ENCODE measurements around the gene PRDM16.

Gene PRDM16

GRCh38 chr1:3111348-3112021 lies 42.5 kb downstream of the PRDM16 start:
- DNase-seq, result no peak

GRCh38 chr1:3112526-3112925 lies 43.5 kb downstream of the PRDM16 start:
- no peak for DNase-seq

DNA sequence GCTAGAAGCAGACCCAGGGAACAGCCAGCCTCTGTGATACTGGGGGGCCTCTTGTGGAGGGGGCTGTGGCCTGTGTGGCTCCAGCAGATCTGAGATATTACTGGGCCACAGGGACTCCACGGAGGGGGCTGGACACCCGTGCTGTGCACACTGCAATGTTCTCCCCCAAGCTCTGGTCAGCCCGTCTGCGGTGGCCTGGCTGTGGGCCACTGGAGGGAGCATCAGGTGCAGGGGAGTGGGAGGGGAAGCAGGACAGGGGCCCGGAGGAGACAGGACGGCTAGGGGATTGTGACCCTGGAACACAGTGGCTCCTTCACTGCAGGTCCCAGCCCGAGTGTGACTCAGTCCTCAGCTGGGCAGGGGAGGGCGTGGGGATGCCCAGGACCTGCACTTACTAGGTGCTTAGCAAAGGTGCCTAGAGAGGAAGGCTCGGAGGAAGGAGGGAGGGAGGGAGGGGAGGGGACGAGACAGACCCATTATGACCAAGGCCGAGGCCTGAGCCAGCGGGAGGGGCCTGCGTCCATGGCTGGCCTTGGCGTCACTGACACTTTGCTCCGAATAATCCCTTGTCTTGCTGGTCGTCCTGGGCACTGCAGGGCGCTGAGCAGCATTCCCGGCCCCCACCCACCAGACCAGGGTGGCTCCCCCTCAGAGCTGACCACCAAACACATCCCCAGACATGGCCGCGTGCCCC lies 44.2 kb downstream of the PRDM16 start:
- DNase-seq, result no peak

DNA sequence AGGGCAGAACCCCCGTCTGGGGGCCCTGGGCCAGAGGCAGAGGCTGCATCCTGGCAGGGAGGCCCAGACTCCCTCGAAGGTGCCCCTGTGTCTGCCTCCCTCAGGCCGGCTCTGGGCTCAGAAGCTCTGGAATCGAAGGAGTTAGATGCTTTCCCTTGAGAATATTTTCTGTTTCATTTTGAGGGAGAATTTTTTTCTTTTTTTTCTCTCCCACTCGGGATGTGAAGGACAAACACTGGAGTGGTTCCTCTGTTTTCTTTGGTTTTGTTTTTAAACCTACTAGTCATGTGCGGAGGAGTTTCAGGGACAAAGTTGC lies 44.7 kb downstream of the PRDM16 start:
- no peak for DNase-seq

DNA sequence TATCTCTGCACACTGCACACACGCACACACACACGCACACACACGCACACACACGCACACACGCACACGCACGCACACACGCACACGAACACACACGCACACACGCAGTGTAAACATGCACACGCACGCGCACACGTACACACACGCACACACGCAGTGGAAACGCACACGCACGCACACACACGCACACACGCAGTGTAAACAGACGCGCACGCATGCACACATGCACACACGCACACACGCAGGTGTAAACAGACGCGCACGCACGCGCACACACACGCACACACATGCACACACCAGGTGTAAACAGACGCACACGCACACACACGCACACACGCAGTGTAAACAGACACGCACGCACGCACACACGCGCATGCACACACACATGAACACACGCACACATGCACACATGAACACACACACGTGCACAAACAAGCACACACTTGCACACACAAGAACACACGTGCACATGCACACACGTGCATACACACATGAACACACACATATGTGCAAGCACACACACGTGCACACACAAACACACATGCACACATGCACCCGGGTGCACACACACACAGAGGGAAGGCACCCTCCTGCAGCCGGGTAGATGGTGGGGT lies 45.2 kb downstream of the PRDM16 start:
- no peak for DNase-seq

DNA sequence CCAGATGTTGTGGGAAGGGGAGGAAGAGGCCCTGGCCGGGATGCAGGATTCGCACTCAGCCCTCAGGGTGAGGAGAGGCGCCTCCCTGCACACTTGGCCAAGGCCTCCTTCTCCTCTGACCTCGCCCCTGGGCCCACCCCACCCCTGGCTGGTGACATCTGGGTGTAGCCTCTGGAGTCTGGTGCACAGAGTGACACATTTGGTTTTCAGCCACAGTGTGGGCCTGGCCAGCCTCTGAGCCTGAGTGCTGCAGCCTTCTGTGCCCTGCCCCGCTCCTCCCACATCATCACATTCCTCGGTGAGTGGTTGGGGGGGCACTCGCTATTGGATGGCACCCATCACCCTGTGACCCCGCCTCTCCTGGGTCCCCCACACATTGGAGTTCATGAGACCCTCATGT lies 45.8 kb downstream of the PRDM16 start:
- DNase-seq, result no peak

- DNase-seq, result no peak
Measured at GRCh38 chr1:3115275-3116149, 46.5 kb downstream of the PRDM16 start.

DNA sequence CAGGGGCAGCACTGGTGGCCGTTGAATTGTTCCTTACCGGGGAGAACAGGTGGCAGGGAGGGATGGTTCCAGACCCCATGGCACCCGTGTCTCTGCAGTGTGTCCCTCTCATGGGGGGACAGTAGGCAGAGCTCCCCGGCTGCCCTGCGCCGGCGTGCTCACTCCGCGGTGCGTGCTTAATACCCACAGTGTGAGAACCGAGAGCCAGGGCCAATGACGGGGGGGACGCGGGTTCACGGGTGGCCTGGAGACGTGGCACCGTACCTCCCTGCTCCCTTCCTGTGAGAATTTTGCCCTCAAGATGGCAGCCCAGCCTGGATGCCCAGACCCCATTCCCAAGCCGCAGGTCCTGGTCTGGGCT lies 47.1 kb downstream of the PRDM16 start:
- no peak for DNase-seq

- DNase-seq, result no peak
Measured at GRCh38 chr1:3116560-3116959, 47.6 kb downstream of the PRDM16 start.

DNA sequence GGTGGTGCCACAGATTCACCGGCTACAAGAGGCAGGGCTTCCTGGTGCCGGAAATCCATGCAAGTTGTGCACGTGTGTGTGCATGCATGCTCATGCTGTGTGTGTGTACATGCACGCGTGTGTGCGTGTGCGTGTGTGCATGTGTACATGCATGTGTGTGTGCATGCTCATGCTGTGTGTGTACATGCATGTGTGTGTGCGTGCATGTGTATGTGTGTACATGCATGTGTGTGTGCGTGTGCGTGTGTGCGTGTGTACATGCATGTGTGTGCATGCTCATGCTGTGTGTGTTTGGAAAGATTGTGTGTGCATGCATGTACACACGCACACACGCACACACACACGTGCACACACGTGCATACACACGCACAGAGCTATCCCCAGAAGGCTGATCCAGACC lies 48.9 kb downstream of the PRDM16 start:
- no peak for DNase-seq

DNA sequence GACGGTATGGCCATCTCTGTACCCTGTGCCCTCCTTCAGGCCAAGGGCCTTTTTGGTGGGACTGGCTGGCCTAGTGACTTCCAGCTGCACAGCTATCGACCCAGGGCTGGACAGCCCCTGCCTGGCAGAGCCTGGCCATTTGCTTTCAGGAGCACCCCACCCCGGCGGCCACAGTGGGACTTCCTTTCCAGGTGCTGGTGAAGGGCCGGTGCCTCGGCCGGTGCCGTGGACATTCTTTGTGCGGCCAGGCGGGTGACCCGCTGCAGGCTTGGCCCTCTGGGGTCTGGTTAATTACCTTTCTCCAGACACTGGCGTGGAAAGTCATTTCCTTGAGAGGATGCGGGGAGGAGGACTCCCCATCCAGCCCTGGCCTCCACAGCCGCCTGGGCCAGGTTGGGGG lies 50.1 kb downstream of the PRDM16 start:
- no peak for DNase-seq

DNA sequence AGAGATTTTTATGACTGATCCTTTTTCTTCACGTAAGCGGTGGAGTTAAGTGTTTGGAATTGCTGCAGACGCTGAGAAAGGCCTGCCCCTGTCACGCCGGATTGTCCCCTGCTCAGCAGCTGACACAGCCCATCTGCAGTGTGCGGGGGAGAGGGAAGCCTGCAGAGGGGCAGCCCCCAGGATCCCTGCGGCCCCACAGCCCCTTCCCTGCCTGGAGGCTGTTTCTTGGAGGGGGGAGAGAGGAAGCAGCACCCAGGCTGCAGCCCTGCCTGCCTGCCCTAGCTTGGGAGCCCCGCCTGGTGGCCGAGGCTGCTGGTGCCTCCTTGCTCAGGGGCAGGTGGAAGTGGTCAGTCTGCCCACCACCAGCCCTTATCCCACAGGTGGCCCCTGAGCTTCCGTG lies 50.7 kb downstream of the PRDM16 start:
- no peak for DNase-seq

DNA sequence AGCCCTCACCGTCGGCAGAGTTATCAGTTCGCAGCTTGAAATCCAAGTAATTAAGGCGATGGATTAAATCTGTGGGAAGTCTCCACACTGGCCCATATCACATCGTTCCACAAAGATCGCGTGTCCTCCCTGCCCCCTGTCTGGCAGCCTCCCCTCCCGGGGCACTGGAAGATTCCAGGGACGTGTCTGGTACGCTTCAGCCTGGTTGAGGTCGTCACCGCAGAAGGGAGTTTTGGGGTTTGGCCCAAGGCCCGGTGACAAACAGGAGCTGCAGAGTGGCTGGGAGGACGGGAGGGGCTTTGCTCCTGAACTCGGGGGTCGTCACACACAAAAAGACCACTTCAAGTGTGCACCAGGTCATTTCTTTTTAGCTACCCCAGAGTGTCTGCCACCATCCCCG lies 51.1 kb downstream of the PRDM16 start:
- DNase-seq, result no peak

DNA sequence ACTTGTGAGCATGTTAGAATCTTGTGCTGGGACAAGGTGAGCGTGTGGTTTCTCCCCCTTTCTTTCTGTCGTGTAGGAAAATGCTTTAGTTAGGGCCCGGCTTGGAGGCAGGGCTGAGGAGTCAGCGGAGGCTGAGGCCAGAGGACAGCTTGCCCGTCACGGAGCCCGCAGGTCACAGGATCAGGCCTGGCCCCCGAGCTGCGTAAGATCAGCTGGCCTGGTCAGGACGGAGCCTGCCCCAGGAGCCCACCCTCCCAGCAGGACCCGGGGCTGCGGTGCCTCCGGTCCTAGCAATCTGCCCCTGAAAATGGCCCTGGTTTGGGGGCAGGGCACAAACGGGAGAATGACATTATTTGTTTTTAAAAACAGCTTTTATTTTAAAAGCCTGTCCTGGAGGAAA lies 52.0 kb downstream of the PRDM16 start:
- DNase-seq, result no peak

DNA sequence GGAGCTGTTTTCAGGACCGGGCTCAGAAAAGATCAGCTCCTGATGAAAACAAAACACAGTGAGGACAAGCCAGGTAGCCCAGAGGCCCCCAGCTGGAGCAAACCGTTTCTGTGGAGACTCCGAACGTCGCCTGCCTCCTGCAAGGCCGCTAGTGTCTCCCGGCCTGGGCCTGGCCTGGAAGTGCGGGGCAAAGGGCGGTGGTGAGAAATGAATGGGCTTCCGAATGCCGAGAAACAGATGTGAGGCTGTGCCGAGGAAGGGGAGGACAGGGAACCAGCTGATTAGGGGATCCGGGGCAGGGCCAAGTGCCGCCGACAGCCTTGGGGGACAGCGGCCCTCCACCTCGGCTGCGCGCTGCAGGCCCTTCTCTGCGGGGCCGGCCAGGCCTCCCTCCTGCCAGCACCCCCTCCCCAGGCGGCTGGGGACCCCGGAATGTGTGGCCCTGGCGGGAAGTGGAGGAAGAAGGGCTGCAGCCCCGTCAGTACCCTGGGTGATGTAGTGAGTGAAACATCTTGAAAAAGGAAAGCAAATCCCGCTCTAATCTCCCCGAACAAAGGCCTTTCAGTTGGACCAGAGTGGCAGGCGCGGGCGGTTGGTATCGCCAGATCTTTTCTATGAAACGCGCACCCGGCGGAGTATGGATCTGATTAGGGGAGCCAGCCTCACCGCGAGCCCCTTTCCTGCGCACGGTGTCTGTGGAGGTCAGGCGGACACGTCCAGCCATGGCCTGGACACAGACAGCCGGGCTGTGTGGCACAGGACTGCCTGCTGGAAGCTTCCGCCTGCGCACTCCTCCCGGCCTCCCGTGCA lies 52.6 kb downstream of the PRDM16 start:
- no peak for DNase-seq

DNA sequence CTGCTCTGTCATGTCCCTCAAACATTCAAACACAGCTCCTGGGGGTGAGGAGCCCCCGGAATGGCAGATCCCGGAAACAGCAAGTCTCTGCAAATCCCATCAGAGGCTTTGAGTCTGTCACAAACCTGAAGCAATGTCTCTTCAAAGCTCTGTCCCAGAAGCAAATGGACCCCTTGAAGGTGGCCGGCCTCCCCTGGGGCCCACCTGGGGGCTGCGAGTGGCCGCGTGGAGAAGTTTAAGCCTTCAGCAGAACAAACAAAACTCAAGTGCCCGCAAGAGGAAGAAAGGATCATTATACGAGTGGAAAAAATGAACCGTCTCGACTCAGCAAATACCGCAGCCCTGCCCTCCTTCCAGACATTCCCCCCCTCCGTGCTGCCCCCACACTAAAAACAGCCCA lies 53.3 kb downstream of the PRDM16 start:
- no peak for DNase-seq

GRCh38 chr1:3124246-3124645 lies 55.2 kb downstream of the PRDM16 start:
- no peak for DNase-seq

GRCh38 chr1:3125078-3125477 lies 56.1 kb downstream of the PRDM16 start:
- no peak for DNase-seq

DNA sequence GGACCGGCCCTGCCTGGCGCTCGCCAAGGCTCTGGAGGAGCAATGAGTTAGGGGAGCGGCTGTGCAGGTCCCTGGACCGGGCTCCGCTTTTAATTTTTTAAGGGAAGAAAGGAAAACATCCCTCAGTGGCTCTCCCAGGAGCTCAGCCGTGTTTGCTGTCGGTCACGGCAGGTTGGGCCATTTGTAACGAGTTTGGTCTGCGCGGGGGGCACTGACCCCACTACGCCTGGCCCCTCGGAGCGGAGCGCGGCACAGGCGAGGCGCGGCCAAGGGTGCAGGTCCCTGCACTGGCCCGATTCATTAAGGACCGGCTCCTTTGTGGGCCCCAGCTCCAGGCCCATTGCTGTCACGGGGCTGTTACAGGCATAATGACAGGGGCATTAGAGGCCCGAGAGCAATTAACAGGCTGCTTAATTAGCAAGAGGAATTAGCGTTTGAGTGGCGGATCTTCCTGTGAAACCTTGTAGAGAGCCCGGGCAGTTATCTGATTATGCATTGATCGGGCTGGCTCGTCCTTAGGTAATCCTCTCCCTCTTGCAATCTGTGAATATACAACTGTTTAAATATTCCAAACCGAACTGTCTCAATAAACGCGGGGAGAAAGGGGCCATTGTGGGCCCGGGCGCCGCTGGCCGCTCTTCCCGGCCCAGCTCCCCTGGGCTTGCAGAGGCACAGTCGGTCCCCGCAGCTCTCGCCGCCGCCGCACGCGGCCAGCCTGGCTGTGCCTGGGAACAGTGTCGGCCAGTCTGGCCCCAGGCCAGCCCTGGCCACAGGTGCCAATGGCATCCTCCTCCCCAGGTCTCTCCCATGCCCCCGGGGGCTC lies 56.8 kb downstream of the PRDM16 start:
- DNase-seq, result no peak

DNA sequence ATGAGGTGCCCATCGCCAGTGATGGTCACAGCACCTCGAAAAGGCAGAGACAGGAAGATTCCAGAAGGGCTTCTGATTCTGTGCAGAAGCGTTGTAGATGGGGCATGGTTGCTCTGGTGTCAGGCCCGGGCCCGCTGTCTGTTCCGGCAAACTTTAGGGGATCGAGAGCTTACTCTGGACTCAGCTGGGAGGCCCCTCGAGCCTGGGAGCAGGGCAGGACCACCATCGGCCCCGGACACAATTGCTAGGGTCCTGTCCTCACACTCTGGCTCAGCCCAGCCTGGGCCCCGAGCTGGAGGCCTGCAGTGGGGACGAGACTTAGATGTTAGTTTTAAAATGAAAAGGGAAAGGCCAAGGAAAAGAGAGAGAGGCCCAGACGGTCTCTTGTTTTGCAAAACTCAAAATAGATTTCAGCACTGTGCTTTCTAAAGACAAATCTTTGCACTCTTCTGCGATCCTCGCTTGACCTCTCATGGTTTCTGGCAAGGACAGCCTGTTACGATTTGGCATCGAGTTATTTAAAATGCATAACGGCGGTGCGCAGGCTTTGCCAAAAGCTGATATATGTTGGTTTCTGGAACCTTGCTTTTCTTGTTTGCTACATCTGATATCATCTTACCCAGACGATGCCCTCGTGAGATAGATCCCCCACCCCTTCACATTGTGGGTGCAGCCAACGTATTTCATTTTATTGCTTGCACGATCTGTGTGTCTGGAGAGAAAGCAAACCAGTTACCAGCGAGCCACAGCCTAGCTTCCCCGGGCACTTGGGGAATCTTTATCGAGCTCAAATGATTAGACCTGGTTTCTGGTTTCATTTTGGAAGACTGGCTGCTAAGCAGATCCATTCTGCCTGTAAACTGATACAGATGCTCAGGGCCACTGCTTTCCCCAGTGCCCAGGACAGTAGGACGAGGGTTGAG lies 58.0 kb downstream of the PRDM16 start:
- no peak for DNase-seq

DNA sequence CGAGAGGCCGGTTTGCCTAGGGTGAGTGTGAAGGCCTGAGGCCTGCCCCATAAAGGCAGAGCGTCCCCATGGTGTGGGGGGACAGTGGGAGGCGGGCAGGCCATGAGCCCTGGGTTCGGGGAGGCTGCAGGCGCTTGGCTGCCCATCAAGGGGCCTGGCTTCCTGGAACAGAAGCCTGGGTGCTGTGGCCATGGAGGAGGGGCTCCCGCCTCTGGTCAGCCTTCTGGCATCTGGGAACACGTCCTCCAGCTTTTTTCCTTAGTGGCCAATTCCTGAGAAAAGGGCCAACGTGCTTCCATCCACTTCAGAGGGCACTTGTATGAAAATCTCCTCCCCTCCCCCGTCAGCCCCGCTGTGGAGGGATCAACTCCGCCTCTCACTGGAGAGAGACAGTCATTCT lies 58.7 kb downstream of the PRDM16 start:
- no peak for DNase-seq
